HEK293 (cell line): ENCODE results near the gene DCBLD2.

Experiments used
- CTCF ChIA-PET: fragments of 350-600 bp; formaldehyde crosslinking; extraction: SDS; loops from one replicate; lab custom pipeline; 2021; ENCODE audit warnings: antibody characterized with exemption; lab: Yijun Ruan, JAX
- POLR2A ChIA-PET: fragments of 300-600 bp; formaldehyde crosslinking; extraction: SDS; loops from one replicate; lab custom pipeline; 2020; ENCODE audit warnings: antibody characterized with exemption, inconsistent platforms; lab: Yijun Ruan, JAX
- H3K27ac ChIP-seq: fragments of 200-500 bp; sonication (Bioruptor generic); 2 replicates; pipeline ENCODE4 v1.5.1; 2014; ENCODE audit warnings: low read depth, low read length, control low read depth, inconsistent platforms; ENCODE audit errors: extremely low read depth
- H3K36me3 ChIP-seq, 2 experiments: fragments of 200-500 bp in 1 of 2; sonication (Bioruptor generic) in 1 of 2; 1 replicate in 1 of 2; 2 replicates in 1 of 2; pipeline ENCODE4 v1.5.1; 2014 to 2017; ENCODE audit warnings: inconsistent platforms in 2 of 2, low read length in 2 of 2; ENCODE audit not compliant: control insufficient read depth in 2 of 2, insufficient read depth in 1 of 2
- H3K4me1 ChIP-seq: fragments of 200-500 bp; sonication (Bioruptor generic); 2 replicates; pipeline ENCODE4 v1.5.1; 2014; ENCODE audit warnings: mild to moderate bottlenecking, low read length, inconsistent platforms; ENCODE audit not compliant: control insufficient read depth, insufficient read depth
- H3K4me3 ChIP-seq: 2 replicates; pipeline ENCODE4 v1.5.1; 2011; ENCODE audit warnings: low read depth, mild to moderate bottlenecking, control low read depth, low read length, moderate library complexity
- H3K9me3 ChIP-seq: fragments of 200-500 bp; sonication (Bioruptor generic); 2 replicates; pipeline ENCODE4 v1.5.1; 2014; ENCODE audit warnings: low read depth, low read length, inconsistent platforms; ENCODE audit not compliant: control insufficient read depth, insufficient read depth
- ATF2 ChIP-seq: fragments of 450-650 bp; formaldehyde crosslinking; IDR thresholded peaks from 2 replicates; pipeline ENCODE4 v1.5.1; 2016; ENCODE audit warnings: missing biosample characterization, missing genetic modification characterization, low read depth
- GLIS1 ChIP-seq: fragments of 450-650 bp; formaldehyde crosslinking; IDR thresholded peaks from 2 replicates; pipeline ENCODE4 v1.5.1; 2016; ENCODE audit warnings: missing biosample characterization, missing genetic modification characterization
- IKZF3 ChIP-seq: fragments of 450-650 bp; IDR thresholded peaks from 2 replicates; pipeline ENCODE4 v1.5.0; 2018; ENCODE audit warnings: missing biosample characterization, mild to moderate bottlenecking, missing genetic modification characterization, moderate library complexity
- PBX3 ChIP-seq: sonication (generic); formaldehyde crosslinking; IDR thresholded peaks from 2 replicates; pipeline ENCODE4 v1.8.1; 2022; ENCODE audit warnings: mild to moderate bottlenecking, moderate library complexity, missing genetic modification reagents
- SP2 ChIP-seq: fragments of 450-650 bp; formaldehyde crosslinking; IDR thresholded peaks from 2 replicates; pipeline ENCODE4 v1.5.1; 2016; ENCODE audit warnings: missing biosample characterization, missing genetic modification characterization
- WT1 ChIP-seq: fragments of 450-650 bp; formaldehyde crosslinking; IDR thresholded peaks from 2 replicates; pipeline ENCODE4 v1.5.1; 2016; ENCODE audit warnings: missing biosample characterization, missing genetic modification characterization
- ZBTB1 ChIP-seq: fragments of 450-650 bp; formaldehyde crosslinking; IDR thresholded peaks from 2 replicates; pipeline ENCODE4 v1.5.1; 2016; ENCODE audit warnings: missing biosample characterization, missing genetic modification characterization
- ZBTB20 ChIP-seq: fragments of 450-650 bp; formaldehyde crosslinking; IDR thresholded peaks from 2 replicates; pipeline ENCODE4 v1.5.1; 2016; ENCODE audit warnings: missing biosample characterization, missing genetic modification characterization
- ZEB2 ChIP-seq: fragments of 450-650 bp; formaldehyde crosslinking; IDR thresholded peaks from 2 replicates; pipeline ENCODE4 v1.5.1; 2016; ENCODE audit warnings: missing biosample characterization, missing genetic modification characterization
- ZNF175 ChIP-seq: fragments of 450-650 bp; formaldehyde crosslinking; IDR thresholded peaks from 2 replicates; pipeline ENCODE4 v1.5.1; 2016; ENCODE audit warnings: missing biosample characterization, missing genetic modification characterization
- ZNF184 ChIP-seq: fragments of 450-650 bp; IDR thresholded peaks from 2 replicates; pipeline ENCODE4 v1.5.1; 2018; ENCODE audit warnings: missing biosample characterization, mild to moderate bottlenecking, missing genetic modification characterization
- ZNF398 ChIP-seq: fragments of 450-650 bp; formaldehyde crosslinking; IDR thresholded peaks from 2 replicates; pipeline ENCODE4 v1.5.1; 2017; ENCODE audit warnings: missing biosample characterization, missing genetic modification characterization
- ZNF426 ChIP-seq: fragments of 450-650 bp; formaldehyde crosslinking; IDR thresholded peaks from 2 replicates; pipeline ENCODE4 v1.5.1; 2017; ENCODE audit warnings: missing biosample characterization, missing genetic modification characterization, mild to moderate bottlenecking, inconsistent platforms, moderate library complexity
- ZNF433 ChIP-seq: fragments of 450-650 bp; formaldehyde crosslinking; IDR thresholded peaks from 2 replicates; pipeline ENCODE4 v1.5.1; 2016; ENCODE audit warnings: missing biosample characterization, missing genetic modification characterization, low read depth
- ZNF488 ChIP-seq: fragments of 450-650 bp; formaldehyde crosslinking; IDR thresholded peaks from 2 replicates; pipeline ENCODE4 v1.5.1; 2016; ENCODE audit warnings: missing biosample characterization, missing genetic modification characterization
- ZNF514 ChIP-seq: fragments of 450-650 bp; formaldehyde crosslinking; IDR thresholded peaks from 2 replicates; pipeline ENCODE4 v1.5.1; 2016; ENCODE audit warnings: missing biosample characterization, missing genetic modification characterization
- ZNF529 ChIP-seq: fragments of 450-650 bp; formaldehyde crosslinking; IDR thresholded peaks from 2 replicates; pipeline ENCODE4 v1.5.1; 2017; ENCODE audit warnings: missing genetic modification characterization, missing biosample characterization; ENCODE audit not compliant: insufficient replicate concordance
- ZNF530 ChIP-seq: fragments of 450-650 bp; formaldehyde crosslinking; IDR thresholded peaks from 2 replicates; pipeline ENCODE4 v1.5.1; 2016; ENCODE audit warnings: low read depth, missing biosample characterization, missing genetic modification characterization
- ZNF549 ChIP-seq: fragments of 450-650 bp; IDR thresholded peaks from 2 replicates; pipeline ENCODE4 v1.5.1; 2018; ENCODE audit warnings: missing biosample characterization, missing genetic modification characterization, mild to moderate bottlenecking, inconsistent platforms, moderate library complexity
- ZNF558 ChIP-seq: fragments of 450-650 bp; formaldehyde crosslinking; IDR thresholded peaks from 2 replicates; pipeline ENCODE4 v1.5.1; 2016; ENCODE audit warnings: missing biosample characterization, missing genetic modification characterization
- ZNF571 ChIP-seq: fragments of 450-650 bp; formaldehyde crosslinking; IDR thresholded peaks from 2 replicates; pipeline ENCODE4 v1.5.0; 2017; ENCODE audit warnings: missing biosample characterization, missing genetic modification characterization
- ZNF777 ChIP-seq: fragments of 450-650 bp; formaldehyde crosslinking; IDR thresholded peaks from 2 replicates; pipeline ENCODE4 v1.5.1; 2017; ENCODE audit warnings: missing biosample characterization, missing genetic modification characterization, borderline replicate concordance
- ZNF843 ChIP-seq: fragments of 450-650 bp; formaldehyde crosslinking; IDR thresholded peaks from 2 replicates; pipeline ENCODE4 v1.5.1; 2016; ENCODE audit warnings: missing biosample characterization, missing genetic modification characterization

The DCBLD2 gene

GRCh38 chr3:98890965-98891910, 10.3 kb downstream of the DCBLD2 start:
- no peak overlapping the region for H3K27ac ChIP-seq
- no peaks in the 10 kb centered on the region for H3K9me3 ChIP-seq
- peaks cover 2% of the 10 kb centered on the region; the same call in 1 of the 2 replicates for H3K4me1 ChIP-seq
- TF ChIP-seq WT1 (tag by site-specific recombination), result no peak
- peak; percentile 60 for TF ChIP-seq ZNF398
- POLR2A ChIA-PET, result no interaction called here
- H3K4me3 ChIP-seq, result no peak overlapping the region
- CTCF ChIA-PET, result no interaction called here
- no peaks in the 10 kb centered on the region for H3K36me3 ChIP-seq

- no peaks in the 10 kb centered on the region for H3K36me3 ChIP-seq
- H3K27ac ChIP-seq, result no peak overlapping the region
- TF ChIP-seq ZNF426 (tag by site-specific recombination) (no peak), ZEB2 (no peak), ZNF843 (tag by site-specific recombination) (no peak), ZNF549 (tag by site-specific recombination) (no peak), ZNF777 (tag by site-specific recombination) (no peak), SP2 (no peak), ZNF530 (tag by site-specific recombination) (no peak), ZBTB20 (tag by site-specific recombination) (no peak), ZNF398 (no peak), ZBTB1 (tag by site-specific recombination) (no peak), PBX3 (CRISPR knock-in tag) (no peak), ZNF488 (tag by site-specific recombination) (no peak)
- CTCF ChIA-PET, result no interaction called here
- no peak overlapping the region for H3K4me3 ChIP-seq
- H3K9me3 ChIP-seq, result no peaks in the 10 kb centered on the region
- peaks cover 6% of the 10 kb centered on the region; the same call in 1 of the 2 replicates for H3K4me1 ChIP-seq
- POLR2A ChIA-PET, result no interaction called here
Measured at GRCh38 chr3:98890181-98890835, 11.2 kb downstream of the DCBLD2 start.

GRCh38 chr3:98887684-98888083, 13.8 kb downstream of the DCBLD2 start:
- POLR2A ChIA-PET, result interaction anchor here (1.2 kb wide), 1 partner anchor 12 kb away, joined by 4 read pairs; no protein-coding TSS in a partner anchor
- Histone ChIP-seq H3K9me3 (no peaks in the 10 kb centered on the region), H3K4me1 (peaks cover 6% of the 10 kb centered on the region), H3K4me3 (no peak overlapping the region), H3K27ac (no peak overlapping the region), H3K36me3 (no peaks in the 10 kb centered on the region)
- CTCF ChIA-PET, result interaction anchor here (2.0 kb wide), 1 partner anchor 106 kb away, joined by 7 read pairs; no protein-coding TSS in a partner anchor
- TF ChIP-seq ZNF558 (tag by site-specific recombination) (no peak), ZNF426 (tag by site-specific recombination) (no peak), ZNF175 (tag by site-specific recombination) (no peak), ZNF571 (tag by site-specific recombination) (no peak), ZNF184 (tag by site-specific recombination) (no peak), IKZF3 (tag by site-specific recombination) (no peak), GLIS1 (tag by site-specific recombination) (no peak), ZNF433 (tag by site-specific recombination) (no peak), ATF2 (tag by site-specific recombination) (no peak), ZNF529 (tag by site-specific recombination) (no peak), ZNF514 (no peak)
